H9 (cell line): ENCODE measurements around the gene ATE1. TPM values are rescaled to one million over a fixed set of nuclear protein-coding genes. Genes with fewer than 3 reads are reported as not detected.
A peak's percentile ranks its signal among the peaks of the same experiment; 100 is the strongest.

Experiments used
- DNase-seq: peaks from one replicate; pipeline ENCODE4 v3.0.0-alpha.2; 2017
- H2AFZ ChIP-seq: one replicate; pipeline ENCODE4 v1.6.1; 2013; ENCODE audit warnings: mild to moderate bottlenecking, low read length, control low read depth, moderate library complexity
- H2AK5ac ChIP-seq: 2 replicates; pipeline ENCODE4 v1.6.1; 2013; ENCODE audit warnings: low read length, control low read depth, mixed read lengths; ENCODE audit not compliant: insufficient read length
- H2BK120ac ChIP-seq: one replicate; pipeline ENCODE4 v1.6.1; 2013; ENCODE audit warnings: low read depth, mild to moderate bottlenecking, low read length, control low read depth, inconsistent platforms; ENCODE audit not compliant: poor library complexity, severe bottlenecking
- H2BK12ac ChIP-seq: 2 replicates; pipeline ENCODE4 v1.6.1; 2013; ENCODE audit warnings: low read length, control low read depth, mixed read lengths, low read depth; ENCODE audit not compliant: insufficient read length
- H2BK15ac ChIP-seq: 2 replicates; pipeline ENCODE4 v1.6.1; 2013; ENCODE audit warnings: low read depth, low read length, control low read depth
- H2BK20ac ChIP-seq: one replicate; pipeline ENCODE4 v1.6.1; 2013; ENCODE audit warnings: low read depth, mild to moderate bottlenecking, low read length, control low read depth, inconsistent platforms; ENCODE audit not compliant: poor library complexity, severe bottlenecking
- H2BK5ac ChIP-seq: 2 replicates; pipeline ENCODE4 v1.6.1; 2013; ENCODE audit warnings: low read length, control low read depth, mixed read lengths; ENCODE audit not compliant: insufficient read length
- H3K14ac ChIP-seq: 2 replicates; pipeline ENCODE4 v1.6.1; 2013; ENCODE audit warnings: low read length, control low read depth; ENCODE audit not compliant: insufficient read depth
- H3K18ac ChIP-seq: 2 replicates; pipeline ENCODE4 v1.6.1; 2013; ENCODE audit warnings: low read depth, mild to moderate bottlenecking, mixed read lengths, low read length, control low read depth; ENCODE audit not compliant: insufficient read length
- H3K23ac ChIP-seq: 2 replicates; pipeline ENCODE4 v1.6.1; 2013; ENCODE audit warnings: low read length, control low read depth, mixed read lengths, low read depth; ENCODE audit not compliant: insufficient read length
- H3K23me2 ChIP-seq: 2 replicates; pipeline ENCODE4 v1.6.1; 2013; ENCODE audit warnings: low read depth, mild to moderate bottlenecking, mixed read lengths, low read length, control low read depth; ENCODE audit not compliant: insufficient read length, poor library complexity, severe bottlenecking
- H3K27ac ChIP-seq: 2 replicates; pipeline ENCODE4 v1.5.1; 2013; ENCODE audit warnings: low read length, control low read depth, mixed read lengths, low read depth; ENCODE audit not compliant: insufficient read length
- H3K27me3 ChIP-seq: 2 replicates; pipeline ENCODE4 v1.6.1; 2013; ENCODE audit warnings: low read length, control low read depth, inconsistent platforms; ENCODE audit not compliant: insufficient read depth
- H3K4ac ChIP-seq: 2 replicates; pipeline ENCODE4 v1.6.1; 2013; ENCODE audit warnings: low read depth, mild to moderate bottlenecking, control low read depth, inconsistent platforms, low read length, moderate library complexity
- H3K4me1 ChIP-seq: 2 replicates; pipeline ENCODE4 v1.6.1; 2013; ENCODE audit warnings: low read length, control low read depth, inconsistent platforms; ENCODE audit not compliant: insufficient read depth
- H3K4me2 ChIP-seq: 2 replicates; pipeline ENCODE4 v1.6.1; 2013; ENCODE audit warnings: low read length, control low read depth, mixed read lengths; ENCODE audit not compliant: insufficient read length, insufficient read depth
- H3K56ac ChIP-seq: 2 replicates; pipeline ENCODE4 v1.6.1; 2013; ENCODE audit warnings: low read depth, mild to moderate bottlenecking, mixed read lengths, low read length, control low read depth; ENCODE audit not compliant: insufficient read length
- H3K79me1 ChIP-seq: 2 replicates; pipeline ENCODE4 v1.6.1; 2013; ENCODE audit warnings: low read depth, mild to moderate bottlenecking, moderate library complexity, low read length, control low read depth, inconsistent platforms; ENCODE audit not compliant: insufficient read depth, poor library complexity, severe bottlenecking
- H3K79me2 ChIP-seq: 2 replicates; pipeline ENCODE4 v1.6.1; 2013; ENCODE audit warnings: low read length, control low read depth, inconsistent platforms; ENCODE audit not compliant: insufficient read depth
- H3K9ac ChIP-seq: 2 replicates; pipeline ENCODE4 v1.6.1; 2013; ENCODE audit warnings: low read length, control low read depth, mixed read lengths; ENCODE audit not compliant: insufficient read length; ENCODE audit errors: extremely low read depth
- H3K9me3 ChIP-seq: one replicate; pipeline ENCODE4 v1.6.1; 2013; ENCODE audit warnings: low read depth, low read length, inconsistent platforms; ENCODE audit not compliant: control insufficient read depth
- H3T11ph ChIP-seq: one replicate; pipeline ENCODE4 v1.6.1; 2013; ENCODE audit warnings: mild to moderate bottlenecking, low read length, control low read depth, inconsistent platforms
- H4K20me1 ChIP-seq: one replicate; pipeline ENCODE4 v1.6.1; 2013; ENCODE audit not compliant: control insufficient read depth, insufficient read length, insufficient read depth
- H4K5ac ChIP-seq: 2 replicates; pipeline ENCODE4 v1.6.1; 2013; ENCODE audit warnings: low read depth, mild to moderate bottlenecking, mixed read lengths, low read length, control low read depth; ENCODE audit not compliant: insufficient read length
- H4K8ac ChIP-seq: replicated peaks from 2 replicates; pipeline ENCODE4 v1.6.1; 2013; ENCODE audit warnings: low read length, control low read depth, mixed read lengths, low read depth; ENCODE audit not compliant: insufficient read length
- H4K91ac ChIP-seq: 2 replicates; pipeline ENCODE4 v1.6.1; 2013; ENCODE audit warnings: low read depth, mild to moderate bottlenecking, moderate library complexity, mixed read lengths, low read length, control low read depth; ENCODE audit not compliant: insufficient read length
- H3K27ac Mint-ChIP-seq, 3 experiments: 2 replicates in 2 of 3; 3 replicates in 1 of 3; pipeline ENCODE4 v1.8.0; 2020 to 2021; ENCODE audit warnings: mixed read lengths in 3 of 3, mild to moderate bottlenecking in 1 of 3, moderate library complexity in 1 of 3
- H3K27me3 Mint-ChIP-seq: 2 replicates; pipeline ENCODE4 v1.8.0; 2021; ENCODE audit warnings: low read depth, mild to moderate bottlenecking, moderate library complexity, mixed read lengths
- H3K36me3 Mint-ChIP-seq, 3 experiments: 2 replicates in 2 of 3; 3 replicates in 1 of 3; pipeline ENCODE4 v1.8.0; 2020 to 2021; ENCODE audit warnings: low read depth in 3 of 3, mixed read lengths in 3 of 3; ENCODE audit not compliant: insufficient read depth in 1 of 3
- H3K4me1 Mint-ChIP-seq, 2 experiments: 2 replicates each; pipeline ENCODE4 v1.8.0; 2020; ENCODE audit warnings: mixed read lengths in 2 of 2
- H3K4me3 Mint-ChIP-seq, 2 experiments: 2 replicates in 1 of 2; 3 replicates in 1 of 2; pipeline ENCODE4 v1.8.0; 2020 to 2021; ENCODE audit warnings: mild to moderate bottlenecking in 2 of 2, mixed read lengths in 2 of 2, moderate library complexity in 1 of 2
- H3K9me3 Mint-ChIP-seq, 2 experiments: 2 replicates in 1 of 2; 3 replicates in 1 of 2; pipeline ENCODE4 v1.8.0; 2020; ENCODE audit warnings: mild to moderate bottlenecking in 2 of 2, mixed read lengths in 2 of 2, moderate library complexity in 1 of 2
- WGBS: extraction: QIAGEN DNeasy Blood & Tissue Kit; methylation state at CpG from one replicate; pipeline ENCODE4 v1.1.7; 2013; ENCODE audit warnings: missing lambda C conversion rate, low lambda C conversion rate, mixed read lengths; ENCODE audit not compliant: insufficient read length; ENCODE audit errors: extremely low coverage; 5-methylcytosine and 5-hydroxymethylcytosine counted together
- total RNA-seq: library from RNA; stranded (reverse); gene quantifications from 2 replicates; pipeline ENCODE4 v1.2.1, GENCODE V29; 2021
- TF ChIP-seq, protein P1 (sequence below): fragments of 200-600 bp; sonication (generic); conservative IDR thresholded peaks from 3 replicates; pipeline ENCODE4 v1.8.0; 2021; ENCODE audit warnings: antibody characterized with exemption, mild to moderate bottlenecking

ATE1 gene
- total RNA-seq, 1 experiment from 2014 or later = 29.0 TPM

DNA sequence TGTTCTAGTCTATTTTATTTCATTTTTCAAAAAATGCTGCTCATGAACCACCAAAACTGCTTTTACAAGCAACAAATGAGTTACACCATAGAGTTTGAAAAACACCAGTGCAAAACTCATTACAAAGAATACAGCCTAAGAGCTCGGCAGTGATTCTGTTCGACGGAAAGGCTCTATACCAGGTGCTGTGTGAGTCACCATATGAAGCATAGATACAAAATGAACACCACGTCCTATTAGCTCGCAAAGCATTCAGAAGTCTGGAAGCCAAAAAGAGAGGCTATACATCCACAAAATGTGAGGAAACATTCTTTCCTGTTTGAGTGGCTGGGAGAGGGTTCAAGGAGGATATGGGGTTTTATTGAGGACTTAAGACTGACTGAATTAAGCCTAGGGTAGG, 136.1 kb downstream of the ATE1 start:
- Mint-ChIP-seq H3K27ac (peak overlapping the region in 1 of 3 experiments; percentile 20; a peak in 2 of 7 replicates), H3K4me3 (no peak overlapping the region; a peak in 1 of 5 replicates), H3K36me3 (no peaks in the 10 kb centered on the region; a peak in 3 of 7 replicates), H3K27me3 (no peaks in the 10 kb centered on the region), H3K9me3 (no peaks in the 10 kb centered on the region), H3K4me1 (peaks cover 0 to 6% of the 10 kb centered on the region in 2 experiments; a peak in 2 of 4 replicates)
- Histone ChIP-seq H2BK120ac (no peak overlapping the region), H4K8ac (no peak overlapping the region), H3K4me1 (no peaks in the 10 kb centered on the region), H3K14ac (no peak overlapping the region), H3T11ph (no peak overlapping the region), H3K9me3 (no peaks in the 10 kb centered on the region), H3K27ac (no peak overlapping the region), H3K23ac (no peak overlapping the region), H2BK20ac (no peak overlapping the region), H3K27me3 (no peaks in the 10 kb centered on the region), H2BK5ac (no peak overlapping the region), H3K56ac (no peak overlapping the region), H3K23me2 (no peaks in the 10 kb centered on the region), H2BK12ac (no peak overlapping the region), H3K79me2 (no peaks in the 10 kb centered on the region), H3K9ac (no peak overlapping the region), H3K4me2 (no peak overlapping the region), H4K91ac (no peak overlapping the region), H3K18ac (no peak overlapping the region), H2AFZ (no peak overlapping the region), H4K20me1 (no peaks in the 10 kb centered on the region), H2BK15ac (no peak overlapping the region), H3K4ac (no peak overlapping the region), H2AK5ac (no peak overlapping the region), H4K5ac (no peak overlapping the region), H3K79me1 (no peaks in the 10 kb centered on the region)
- TF ChIP-seq, protein P1, sequence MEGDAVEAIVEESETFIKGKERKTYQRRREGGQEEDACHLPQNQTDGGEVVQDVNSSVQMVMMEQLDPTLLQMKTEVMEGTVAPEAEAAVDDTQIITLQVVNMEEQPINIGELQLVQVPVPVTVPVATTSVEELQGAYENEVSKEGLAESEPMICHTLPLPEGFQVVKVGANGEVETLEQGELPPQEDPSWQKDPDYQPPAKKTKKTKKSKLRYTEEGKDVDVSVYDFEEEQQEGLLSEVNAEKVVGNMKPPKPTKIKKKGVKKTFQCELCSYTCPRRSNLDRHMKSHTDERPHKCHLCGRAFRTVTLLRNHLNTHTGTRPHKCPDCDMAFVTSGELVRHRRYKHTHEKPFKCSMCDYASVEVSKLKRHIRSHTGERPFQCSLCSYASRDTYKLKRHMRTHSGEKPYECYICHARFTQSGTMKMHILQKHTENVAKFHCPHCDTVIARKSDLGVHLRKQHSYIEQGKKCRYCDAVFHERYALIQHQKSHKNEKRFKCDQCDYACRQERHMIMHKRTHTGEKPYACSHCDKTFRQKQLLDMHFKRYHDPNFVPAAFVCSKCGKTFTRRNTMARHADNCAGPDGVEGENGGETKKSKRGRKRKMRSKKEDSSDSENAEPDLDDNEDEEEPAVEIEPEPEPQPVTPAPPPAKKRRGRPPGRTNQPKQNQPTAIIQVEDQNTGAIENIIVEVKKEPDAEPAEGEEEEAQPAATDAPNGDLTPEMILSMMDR = no peak
- WGBS = no CpG with 5 or more reads among the region's 5 CpGs
- DNase-seq = no peak
